Gastroesophageal sphincter (tissue), 3 donors: ENCODE measurements around the gene COLQ.

Experiments used
- EP300 ChIP-seq: sonication (generic); formaldehyde crosslinking; IDR thresholded peaks from one replicate; pipeline ENCODE4 v1.6.1; 2017; ENCODE audit warnings: antibody characterized with exemption, mild to moderate bottlenecking
- TF ChIP-seq, protein P1 (sequence below), 4 experiments: fragments of 200-600 bp in 2 of 4; fragments of 450-650 bp in 2 of 4; sonication (generic) in 1 of 4; IDR thresholded peaks; one replicate each; pipeline ENCODE4 v1.5.1; 2017 to 2019; ENCODE audit warnings: antibody characterized with exemption in 4 of 4, mild to moderate bottlenecking in 2 of 4, moderate library complexity in 2 of 4

DNA sequence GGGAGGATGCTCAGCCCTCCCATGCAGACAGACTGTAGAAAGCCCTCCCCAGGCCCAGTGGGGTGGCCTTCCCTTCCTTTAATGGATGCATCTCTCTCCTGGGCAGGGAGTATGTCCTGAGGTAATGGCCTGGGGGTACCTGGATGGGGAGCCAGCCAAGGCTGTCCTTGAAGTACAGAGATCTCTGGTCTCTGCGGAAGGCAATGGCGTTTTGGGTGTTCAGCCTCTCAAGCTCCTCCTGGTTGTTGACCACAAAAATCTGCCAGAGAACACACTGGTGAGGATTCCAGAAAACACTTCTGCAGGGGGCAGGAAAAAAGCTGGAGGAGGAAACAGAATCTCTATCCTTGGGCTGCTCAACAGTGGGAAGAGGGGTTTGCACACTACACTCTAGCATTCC lies 65.2 kb downstream of the COLQ start:
- TF ChIP-seq, protein P1, sequence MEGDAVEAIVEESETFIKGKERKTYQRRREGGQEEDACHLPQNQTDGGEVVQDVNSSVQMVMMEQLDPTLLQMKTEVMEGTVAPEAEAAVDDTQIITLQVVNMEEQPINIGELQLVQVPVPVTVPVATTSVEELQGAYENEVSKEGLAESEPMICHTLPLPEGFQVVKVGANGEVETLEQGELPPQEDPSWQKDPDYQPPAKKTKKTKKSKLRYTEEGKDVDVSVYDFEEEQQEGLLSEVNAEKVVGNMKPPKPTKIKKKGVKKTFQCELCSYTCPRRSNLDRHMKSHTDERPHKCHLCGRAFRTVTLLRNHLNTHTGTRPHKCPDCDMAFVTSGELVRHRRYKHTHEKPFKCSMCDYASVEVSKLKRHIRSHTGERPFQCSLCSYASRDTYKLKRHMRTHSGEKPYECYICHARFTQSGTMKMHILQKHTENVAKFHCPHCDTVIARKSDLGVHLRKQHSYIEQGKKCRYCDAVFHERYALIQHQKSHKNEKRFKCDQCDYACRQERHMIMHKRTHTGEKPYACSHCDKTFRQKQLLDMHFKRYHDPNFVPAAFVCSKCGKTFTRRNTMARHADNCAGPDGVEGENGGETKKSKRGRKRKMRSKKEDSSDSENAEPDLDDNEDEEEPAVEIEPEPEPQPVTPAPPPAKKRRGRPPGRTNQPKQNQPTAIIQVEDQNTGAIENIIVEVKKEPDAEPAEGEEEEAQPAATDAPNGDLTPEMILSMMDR (IDR thresholded peaks at IDR 0.05) = no peak
- no peak for TF ChIP-seq EP300
